ENCODE results near the gene TCTN1.

GRCh38 chr12:110583137-110584059, 30.5 kb upstream of the TCTN1 start, which contains the start of gene PPTC7:
- TF ChIP-seq, protein P1, sequence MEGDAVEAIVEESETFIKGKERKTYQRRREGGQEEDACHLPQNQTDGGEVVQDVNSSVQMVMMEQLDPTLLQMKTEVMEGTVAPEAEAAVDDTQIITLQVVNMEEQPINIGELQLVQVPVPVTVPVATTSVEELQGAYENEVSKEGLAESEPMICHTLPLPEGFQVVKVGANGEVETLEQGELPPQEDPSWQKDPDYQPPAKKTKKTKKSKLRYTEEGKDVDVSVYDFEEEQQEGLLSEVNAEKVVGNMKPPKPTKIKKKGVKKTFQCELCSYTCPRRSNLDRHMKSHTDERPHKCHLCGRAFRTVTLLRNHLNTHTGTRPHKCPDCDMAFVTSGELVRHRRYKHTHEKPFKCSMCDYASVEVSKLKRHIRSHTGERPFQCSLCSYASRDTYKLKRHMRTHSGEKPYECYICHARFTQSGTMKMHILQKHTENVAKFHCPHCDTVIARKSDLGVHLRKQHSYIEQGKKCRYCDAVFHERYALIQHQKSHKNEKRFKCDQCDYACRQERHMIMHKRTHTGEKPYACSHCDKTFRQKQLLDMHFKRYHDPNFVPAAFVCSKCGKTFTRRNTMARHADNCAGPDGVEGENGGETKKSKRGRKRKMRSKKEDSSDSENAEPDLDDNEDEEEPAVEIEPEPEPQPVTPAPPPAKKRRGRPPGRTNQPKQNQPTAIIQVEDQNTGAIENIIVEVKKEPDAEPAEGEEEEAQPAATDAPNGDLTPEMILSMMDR (IDR thresholded peaks at IDR 0.05; ENCODE audit: low read length) = no peak
- no peak for TF ChIP-seq EZH2 (IDR thresholded peaks at IDR 0.05; ENCODE audit: borderline replicate concordance, low read length)
